IMR-90 (cell line): ENCODE data around the gene PI4KA. TPM values are rescaled to one million over a fixed set of nuclear protein-coding genes. Genes with fewer than 3 reads are reported as not detected.
"Not testable (repeated sequence)": the region's sequence is repeated elsewhere in the genome, so short reads cannot be mapped to it uniquely, and the experiment has no call there.

ENCODE experiments used
- ATAC-seq: fragments of 200-7000 bp; cut with Tn5 transposase; 2 replicates; pipeline ENCODE4 v1.9.1; 2020; ENCODE audit warnings: low read depth, mild to moderate bottlenecking, moderate library complexity
- BruUV-seq: library from RNA; stranded (reverse); fragments of 400-500 nt; replicated peaks from 2 replicates; lab custom pipeline; 2021; lab: Mats Ljungman, UMichigan
- CTCF ChIA-PET: fragments of 300-600 bp; formaldehyde crosslinking; extraction: SDS; loops from one replicate; lab custom pipeline; 2021; ENCODE audit warnings: antibody characterized with exemption; lab: Yijun Ruan, JAX
- POLR2A ChIA-PET: fragments of 300-600 bp; sonication (Branson Sonifier 250); formaldehyde crosslinking; loops from one replicate; lab custom pipeline; 2022; ENCODE audit warnings: antibody characterized with exemption; ENCODE audit not compliant: unreplicated experiment; lab: Charles Lee
- DNase-seq: peaks from one replicate; pipeline ENCODE4 v3.0.0; 2013
- H2AFZ ChIP-seq: replicated peaks from 2 replicates; pipeline ENCODE3; 2013; ENCODE audit warnings: low read length, mild to moderate bottlenecking; ENCODE audit not compliant: poor library complexity
- H2AK5ac ChIP-seq: 2 replicates; pipeline ENCODE4 v1.6.1; 2013; ENCODE audit warnings: low read depth, low read length, inconsistent platforms
- H2AK9ac ChIP-seq: replicated peaks from 2 replicates; pipeline ENCODE3; 2013; ENCODE audit warnings: mild to moderate bottlenecking, low read depth, low read length, moderate library complexity; ENCODE audit not compliant: poor library complexity
- H2BK120ac ChIP-seq: 2 replicates; pipeline ENCODE4 v1.6.1; 2013; ENCODE audit warnings: low read depth, low read length, inconsistent platforms
- H2BK15ac ChIP-seq: 3 replicates; pipeline ENCODE4 v1.6.1; 2013; ENCODE audit warnings: low read depth, low read length, inconsistent platforms
- H2BK20ac ChIP-seq: 2 replicates; pipeline ENCODE4 v1.6.1; 2013; ENCODE audit warnings: low read depth, mild to moderate bottlenecking, inconsistent platforms, low read length, moderate library complexity
- H2BK5ac ChIP-seq: 2 replicates; pipeline ENCODE4 v1.6.1; 2013; ENCODE audit warnings: mild to moderate bottlenecking, low read depth, low read length, inconsistent platforms; ENCODE audit not compliant: poor library complexity, severe bottlenecking
- H3K14ac ChIP-seq: replicated peaks from 2 replicates; pipeline ENCODE4 v1.6.1; 2013; ENCODE audit warnings: low read depth, low read length, inconsistent platforms
- H3K18ac ChIP-seq: 2 replicates; pipeline ENCODE4 v1.6.1; 2013; ENCODE audit warnings: low read depth, low read length, control low read depth
- H3K23ac ChIP-seq: 2 replicates; pipeline ENCODE4 v1.6.1; 2013; ENCODE audit warnings: low read depth, low read length, inconsistent platforms
- H3K27ac ChIP-seq: 2 replicates; pipeline ENCODE4 v1.5.1; 2013; ENCODE audit warnings: mild to moderate bottlenecking, control low read depth, low read length; ENCODE audit not compliant: insufficient read depth
- H3K27me3 ChIP-seq: 2 replicates; pipeline ENCODE4 v1.6.1; 2013; ENCODE audit warnings: low read length; ENCODE audit not compliant: control insufficient read depth, insufficient read depth
- H3K36me3 ChIP-seq: 2 replicates; pipeline ENCODE4 v1.6.1; 2013; ENCODE audit warnings: low read length, mixed read lengths; ENCODE audit not compliant: control insufficient read depth, insufficient read depth
- H3K4ac ChIP-seq: 2 replicates; pipeline ENCODE4 v1.6.1; 2013; ENCODE audit warnings: low read depth, low read length, inconsistent platforms
- H3K4me1 ChIP-seq: 2 replicates; pipeline ENCODE4 v1.6.1; 2013; ENCODE audit warnings: low read length, mixed read lengths; ENCODE audit not compliant: control insufficient read depth, insufficient read depth
- H3K4me2 ChIP-seq: 2 replicates; pipeline ENCODE4 v1.6.1; 2013; ENCODE audit warnings: low read depth, mild to moderate bottlenecking, control low read depth, low read length, moderate library complexity
- H3K4me3 ChIP-seq: 2 replicates; pipeline ENCODE4 v1.5.1; 2013; ENCODE audit warnings: low read depth, mild to moderate bottlenecking, control low read depth, low read length, moderate library complexity; ENCODE audit not compliant: insufficient read depth
- H3K56ac ChIP-seq: 2 replicates; pipeline ENCODE4 v1.6.1; 2013; ENCODE audit warnings: low read length, inconsistent platforms; ENCODE audit not compliant: insufficient read depth; ENCODE audit errors: extremely low read depth
- H3K79me1 ChIP-seq, 2 experiments: 2 replicates each; pipeline ENCODE4 v1.6.1; 2013; ENCODE audit warnings: low read length in 2 of 2, inconsistent platforms in 1 of 2, low read depth in 1 of 2
- H3K9ac ChIP-seq: 2 replicates; pipeline ENCODE4 v1.6.1; 2013; ENCODE audit warnings: low read depth, low read length, control low read depth
- H3K9me1 ChIP-seq: 2 replicates; pipeline ENCODE4 v1.6.1; 2013; ENCODE audit warnings: low read length, inconsistent platforms; ENCODE audit not compliant: insufficient read depth
- H3K9me3 ChIP-seq: 2 replicates; pipeline ENCODE4 v1.6.1; 2013; ENCODE audit warnings: low read length; ENCODE audit not compliant: control insufficient read depth, insufficient read depth
- H4K20me1 ChIP-seq: 2 replicates; pipeline ENCODE4 v1.6.1; 2013; ENCODE audit warnings: low read length, inconsistent platforms; ENCODE audit not compliant: insufficient read depth
- H4K5ac ChIP-seq: 2 replicates; pipeline ENCODE4 v1.6.1; 2013; ENCODE audit warnings: mild to moderate bottlenecking, low read depth, low read length, control low read depth
- H4K8ac ChIP-seq, 2 experiments: 2 replicates each; pipeline ENCODE4 v1.6.1; 2013; ENCODE audit warnings: low read depth in 2 of 2, low read length in 2 of 2, control low read depth in 1 of 2, inconsistent platforms in 1 of 2
- H4K91ac ChIP-seq: 2 replicates; pipeline ENCODE4 v1.6.1; 2013; ENCODE audit warnings: low read depth, low read length, inconsistent platforms; ENCODE audit not compliant: insufficient read depth
- CTCF ChIP-seq: conservative IDR thresholded peaks from 2 replicates; pipeline ENCODE4 v1.5.1; 2012; ENCODE audit warnings: mild to moderate bottlenecking, low read depth, low read length, improper control_type of control experiment
- MAFK ChIP-seq: IDR thresholded peaks from 2 replicates; pipeline ENCODE4 v1.6.1; 2012; ENCODE audit warnings: low read depth, low read length, improper control_type of control experiment
- MAZ ChIP-seq: IDR thresholded peaks from 2 replicates; pipeline ENCODE4 v1.6.1; 2012; ENCODE audit warnings: low read depth, mild to moderate bottlenecking, low read length, improper control_type of control experiment, moderate library complexity, borderline replicate concordance
- POLR2A ChIP-seq: IDR thresholded peaks from 2 replicates; pipeline ENCODE4 v1.6.1; 2012; ENCODE audit warnings: mild to moderate bottlenecking, low read depth, low read length
- WGBS, 2 experiments: methylation state at CpG; one replicate each; pipeline versions ENCODE4 v1.1.5 to v1.1.7; 2013; ENCODE audit warnings: missing lambda C conversion rate in 2 of 2; ENCODE audit not compliant: insufficient read length in 1 of 2; ENCODE audit errors: extremely low coverage in 2 of 2; 5-methylcytosine and 5-hydroxymethylcytosine counted together
- dilution Hi-C: fragments of 300-500 bp; cut with HindIII; formaldehyde crosslinking; loops from one replicate; pipeline ENCODE4 v1.14.3; 2018; ENCODE audit warnings: low sequenced_read_pairs; ENCODE audit not compliant: unreplicated experiment
- in situ Hi-C: fragments of 300-500 bp; cut with MboI; formaldehyde crosslinking; loops from 3 replicates; pipeline ENCODE4 v1.14.3; 2019; ENCODE audit warnings: low sequenced_read_pairs, inconsistent platforms, mixed read lengths
- intact Hi-C: fragments of 100-400 bp; cut with micrococcal nuclease; formaldehyde crosslinking; loops from 2 replicates; pipeline ENCODE4 v1.10.0; 2022
- polyA plus RNA-seq, 3 experiments: library from polyadenylated mRNA; depleted of rRNA; stranded (reverse); fragments of >200 nt; gene quantifications; 2 replicates each; pipeline ENCODE4 v1.2.3, GENCODE V29; 2012; ENCODE audit warnings: low replicate concordance in 1 of 3
- total RNA-seq: library from RNA; depleted of rRNA; stranded (reverse); fragments of >200 nt; gene quantifications from 2 replicates; pipeline ENCODE4 v1.2.3, GENCODE V29; 2012

PI4KA gene
- total and polyA plus RNA-seq, 2 of the 4 experiments (the other 2 are of a cell fraction), result 16.8 to 35.5 TPM

GRCh38 chr22:20738394-20739089 lies 120.1 kb downstream of the PI4KA start:
- peaks cover 27% of the 10 kb centered on the region for H3K36me3 ChIP-seq
- no peak overlapping the region for H2AK9ac ChIP-seq
- CTCF ChIA-PET, result no interaction called here
- no peak overlapping the region for H2BK20ac ChIP-seq
- H4K91ac ChIP-seq, result no peak overlapping the region
- H3K79me1 ChIP-seq, result no peaks in the 10 kb centered on the region
- peaks cover 3% of the 10 kb centered on the region; the same call in 1 of the 2 replicates for H4K20me1 ChIP-seq
- H3K9me3 ChIP-seq, result no peaks in the 10 kb centered on the region
- H2AFZ ChIP-seq, result no peak overlapping the region
- H3K18ac ChIP-seq, result no peak overlapping the region
- no peak for TF ChIP-seq MAFK
- TF ChIP-seq POLR2A, result no peak
- no peak for TF ChIP-seq CTCF
- no peak for TF ChIP-seq MAZ
- POLR2A ChIA-PET, result no interaction called here
- intact Hi-C loops (no loop called here), dilution Hi-C loops (no loop called here), in situ Hi-C loops (no loop called here)
- no peak overlapping the region for H2AK5ac ChIP-seq
- no peak overlapping the region for H3K4ac ChIP-seq
- no peak overlapping the region for H3K4me2 ChIP-seq
- H2BK15ac ChIP-seq, result no peak overlapping the region
- no peaks in the 10 kb centered on the region for H3K27me3 ChIP-seq
- no peaks in the 10 kb centered on the region for H3K4me1 ChIP-seq
- no peak overlapping the region for H2BK5ac ChIP-seq
- DNase-seq (no peak), ATAC-seq (no peak)
- no peak overlapping the region for H4K5ac ChIP-seq
- H3K14ac ChIP-seq, result no peak overlapping the region
- no peak overlapping the region for H3K23ac ChIP-seq
- no peak overlapping the region for H3K27ac ChIP-seq
- BruUV-seq, result no TSS peak
- no peaks in the 10 kb centered on the region for H3K9me1 ChIP-seq
- no peak overlapping the region for H2BK120ac ChIP-seq
- no peak overlapping the region for H3K9ac ChIP-seq
- no peak overlapping the region for H3K56ac ChIP-seq
- H4K8ac ChIP-seq, result no peak overlapping the region
- WGBS, 2 experiments, result no CpG with 5 or more reads among the region's 12 CpGs
- no peak overlapping the region for H3K4me3 ChIP-seq

- H2AFZ ChIP-seq, H4K5ac ChIP-seq, H2BK20ac ChIP-seq, H3K56ac ChIP-seq, H3K14ac ChIP-seq, H3K79me1 ChIP-seq, H2BK5ac ChIP-seq, dilution Hi-C loops, POLR2A ChIA-PET, H4K8ac ChIP-seq, H3K18ac ChIP-seq, H2AK9ac ChIP-seq, BruUV-seq, H3K9me1 ChIP-seq, H3K9me3 ChIP-seq, H3K9ac ChIP-seq, H3K4ac ChIP-seq, H2BK15ac ChIP-seq, DNase-seq, H2BK120ac ChIP-seq, H3K4me1 ChIP-seq, H3K27me3 ChIP-seq, H3K27ac ChIP-seq, intact Hi-C loops, H2AK5ac ChIP-seq, H3K23ac ChIP-seq, H4K20me1 ChIP-seq, CTCF ChIA-PET, ATAC-seq, H4K91ac ChIP-seq, in situ Hi-C loops, H3K4me2 ChIP-seq, H3K4me3 ChIP-seq: not testable (repeated sequence)
- WGBS, 2 experiments, result no CpG with 5 or more reads among the region's 3 CpGs
- peaks cover 22% of the 10 kb centered on the region for H3K36me3 ChIP-seq
These were observed 121.7 kb downstream of the PI4KA start for GRCh38 chr22:20736891-20737290.
